ENCODE results near the gene MYRF.

DNA sequence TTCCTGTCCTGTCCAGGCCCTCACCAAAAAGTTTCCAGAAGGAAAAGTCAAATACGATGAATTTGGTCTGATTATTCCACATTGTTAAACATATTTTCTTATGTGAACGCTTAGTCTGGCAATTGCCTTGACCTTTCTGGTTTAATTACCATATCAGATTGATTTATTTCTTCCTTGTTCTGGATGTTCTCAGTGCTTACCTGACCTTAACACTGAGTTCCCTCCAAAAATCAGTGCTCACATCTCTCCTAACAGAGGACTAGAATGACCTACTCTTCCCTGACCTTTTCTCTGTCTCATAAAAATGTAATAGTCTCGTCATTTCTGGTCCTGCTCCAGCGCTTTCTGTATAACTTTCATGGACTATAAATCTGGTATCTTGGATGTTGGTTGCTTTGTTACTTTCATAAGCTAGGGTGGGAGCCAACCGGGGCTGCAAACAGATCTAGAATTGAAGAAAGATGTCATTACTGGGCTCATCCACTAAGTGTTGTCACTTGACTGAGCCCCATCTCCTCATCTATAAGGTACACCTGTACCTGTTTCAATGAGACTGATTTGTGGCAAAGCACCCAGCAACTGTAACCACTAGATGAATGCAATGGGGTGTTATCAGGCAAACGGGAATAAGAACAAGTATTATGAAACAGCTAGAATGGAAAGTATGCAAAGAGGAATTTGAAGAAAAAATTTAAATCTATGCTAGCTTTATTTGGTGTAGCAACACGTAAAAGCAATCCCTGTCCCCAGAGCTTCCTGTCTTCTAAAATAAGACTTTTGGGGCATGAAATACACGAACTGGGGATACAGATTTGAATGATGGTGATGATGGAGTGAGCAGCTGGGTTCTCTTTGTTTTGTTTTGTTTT, 78.0 kb downstream of the MYRF start:
- TF ChIP-seq POLR2A (IDR thresholded peaks at IDR 0.05; ENCODE audit: low read depth, low read length) = no peak
- no peak for TF ChIP-seq POLR2AphosphoS5 (IDR thresholded peaks at IDR 0.05; ENCODE audit: low read depth, low read length)
